Suppressor macrophage (primary cell): ENCODE results near the gene ZNF606.
"Not testable (repeated sequence)": the region's sequence is repeated elsewhere in the genome, so short reads cannot be mapped to it uniquely, and the experiment has no call there.

Experiments used
- DNase-seq, 4 experiments: peaks; one replicate each; pipeline ENCODE4 v3.0.0-alpha.2; 2020 to 2022

ZNF606 gene

DNA sequence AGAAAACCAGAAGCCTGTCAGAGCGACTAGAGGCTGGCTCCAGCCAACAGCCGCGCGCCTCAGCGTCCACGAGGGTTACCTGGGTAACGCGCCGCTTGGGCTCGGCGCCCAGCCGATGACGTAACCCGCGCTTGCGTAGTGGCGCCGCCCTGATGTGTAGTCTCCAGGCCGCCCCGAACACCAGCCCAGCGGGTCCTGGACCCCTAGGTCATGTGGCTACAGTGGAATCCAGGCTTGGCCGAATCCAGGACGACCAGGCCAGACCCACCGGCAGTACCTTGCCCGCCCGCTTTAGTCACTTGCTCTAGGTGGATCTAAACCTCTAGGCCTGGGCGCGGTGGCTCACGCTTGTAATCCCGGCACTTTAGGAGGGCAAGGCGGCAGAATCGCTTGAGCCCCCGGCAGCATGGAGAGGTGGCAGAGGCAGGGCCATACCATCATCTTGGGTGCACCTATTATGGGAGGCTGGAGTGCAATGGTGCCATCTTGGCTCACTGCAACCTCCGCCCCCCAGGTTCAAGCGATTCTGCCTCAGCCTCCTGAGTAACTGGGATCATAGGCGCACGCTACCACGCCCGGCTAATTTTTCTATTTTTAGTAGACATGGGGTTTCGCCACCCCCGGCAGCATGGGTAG is 7.2 kb upstream of the ZNF606 start:
- DNase-seq = peak; percentile 71 to 86 (median 77)

DNA sequence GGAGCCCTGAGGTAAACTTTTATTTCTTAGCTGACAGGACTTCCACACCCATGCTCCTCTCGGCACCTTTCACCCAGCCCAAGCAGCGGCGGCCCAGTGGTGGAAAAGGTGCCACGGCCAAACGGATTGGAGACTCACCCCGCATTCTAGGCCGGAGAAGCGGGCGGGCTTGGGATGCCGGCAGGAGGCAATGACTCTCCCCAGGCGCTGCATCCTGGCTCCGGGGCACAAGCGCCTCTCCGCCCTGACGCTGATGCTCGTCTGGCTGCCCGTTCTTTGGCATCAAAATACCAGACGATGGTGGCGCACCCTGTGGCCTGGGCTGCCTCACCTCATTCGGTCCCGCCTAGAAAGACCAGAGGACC is 6.7 kb upstream of the ZNF606 start:
- DNase-seq = no peak

DNA sequence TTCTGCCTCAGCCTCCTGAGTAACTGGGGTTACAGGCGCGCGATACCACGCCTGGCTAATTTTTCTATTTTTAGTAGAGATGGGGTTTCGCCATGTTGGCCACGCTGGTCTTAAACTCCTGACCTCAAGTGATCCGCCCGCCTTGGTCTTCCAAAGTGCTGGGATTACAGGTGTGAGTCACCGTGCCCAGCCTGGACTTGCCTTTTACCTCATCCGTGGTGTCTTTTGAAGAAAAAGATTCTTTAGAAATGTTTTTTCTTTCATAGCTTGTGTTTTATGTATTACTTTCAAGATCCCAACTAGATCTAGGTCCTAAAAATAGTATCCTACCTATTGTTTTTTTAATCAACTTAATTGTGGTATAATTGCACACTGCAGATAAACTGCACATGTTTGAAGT is 6.3 kb upstream of the ZNF606 start:
- not testable (repeated sequence) for DNase-seq

DNA sequence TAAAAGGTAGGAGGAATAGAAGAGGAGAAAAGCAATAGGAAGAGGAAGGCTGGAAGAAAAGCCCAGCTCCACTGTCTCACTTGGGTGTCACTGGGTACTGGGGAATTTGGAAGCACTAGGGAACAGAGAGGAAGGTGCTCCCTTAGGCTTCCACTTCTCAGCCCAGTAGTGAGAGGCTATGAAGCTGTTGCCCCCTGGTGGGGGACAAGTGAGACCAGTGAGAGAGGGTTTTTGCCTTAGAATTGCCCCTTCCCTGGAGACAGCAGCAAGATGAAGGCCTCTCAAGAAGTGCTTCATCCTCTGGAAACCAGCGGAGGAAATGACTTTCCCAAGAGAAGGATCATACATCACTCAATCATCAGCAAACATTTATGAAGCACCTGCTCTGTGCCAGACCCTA is 4.7 kb upstream of the ZNF606 start:
- peak in 1 of 4 experiments; percentile 3 for DNase-seq

DNA sequence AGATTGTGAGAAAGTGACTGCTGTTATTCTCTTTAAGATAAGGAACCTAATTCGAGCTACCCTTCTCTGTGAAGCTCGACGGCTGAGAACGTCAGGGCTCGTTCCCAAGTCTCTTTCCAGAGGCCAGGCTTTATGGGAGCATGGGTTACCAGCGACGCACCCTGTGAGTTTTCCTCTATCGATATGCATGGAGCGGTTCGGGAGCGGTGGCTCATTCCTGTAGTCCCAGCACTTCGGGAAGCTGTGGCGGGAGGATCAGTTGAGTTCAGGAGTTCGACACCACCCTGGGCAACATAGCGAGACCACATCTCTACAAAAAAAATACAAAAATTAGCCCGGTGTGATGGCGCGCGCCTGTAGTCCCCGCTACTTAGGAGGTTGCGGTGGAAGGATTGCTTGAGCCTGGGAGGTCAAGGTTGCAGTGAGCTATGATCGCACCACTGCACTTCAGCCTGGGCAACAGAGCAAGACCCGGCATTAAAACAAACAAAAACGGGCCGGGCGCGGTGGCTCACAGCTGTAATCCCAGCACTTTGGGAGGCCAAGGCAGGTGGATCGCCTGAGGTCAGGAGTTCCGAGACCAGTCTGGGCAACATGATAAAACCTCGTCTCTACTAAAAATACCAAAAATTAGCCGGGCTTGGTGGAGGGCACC is 681 bp upstream of the ZNF606 start:
- no peak for DNase-seq

DNA sequence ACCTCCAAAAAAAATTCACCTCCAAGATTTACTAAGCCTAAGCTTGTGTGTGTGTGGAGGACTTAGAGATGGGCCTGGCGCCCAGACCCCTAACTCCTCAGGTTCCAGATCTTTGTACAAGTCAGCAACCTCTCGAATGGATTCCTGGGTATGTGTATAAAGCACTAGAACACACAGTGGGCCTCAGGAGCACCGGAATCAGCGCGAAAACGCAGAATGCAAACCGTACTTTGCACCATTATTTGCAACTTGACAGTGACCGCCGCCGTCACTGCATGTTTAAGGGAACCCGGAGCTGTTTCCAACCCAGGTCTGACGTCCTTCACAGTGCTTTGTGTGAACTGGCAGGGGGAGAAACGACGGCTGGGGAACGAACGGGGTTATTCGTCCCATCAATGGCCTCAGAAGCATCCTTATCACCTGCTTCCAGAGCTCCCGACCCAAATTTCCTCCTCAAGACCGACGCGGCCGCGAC is 688 bp downstream of the ZNF606 start:
- peak in 2 of 4 experiments; percentile 24 to 28 for DNase-seq

DNA sequence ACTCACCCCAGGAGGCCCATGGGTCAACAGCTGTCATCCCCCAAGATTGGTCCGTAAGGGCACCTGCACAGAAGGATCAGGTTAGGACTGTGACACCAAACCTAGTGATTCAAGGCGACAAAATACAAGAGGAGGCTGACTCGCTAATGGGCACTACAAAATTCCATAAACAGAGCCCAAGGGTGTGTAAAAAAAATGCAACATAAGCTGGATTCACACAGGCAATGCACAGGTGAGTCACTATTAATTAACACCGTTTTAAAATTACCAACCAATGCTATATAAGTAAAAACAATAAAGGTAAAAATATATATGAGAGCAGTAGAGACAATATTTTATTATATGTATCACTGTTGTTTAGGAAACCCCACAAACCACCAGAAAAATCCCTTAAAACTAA is 1.9 kb downstream of the ZNF606 start:
- DNase-seq = no peak

DNA sequence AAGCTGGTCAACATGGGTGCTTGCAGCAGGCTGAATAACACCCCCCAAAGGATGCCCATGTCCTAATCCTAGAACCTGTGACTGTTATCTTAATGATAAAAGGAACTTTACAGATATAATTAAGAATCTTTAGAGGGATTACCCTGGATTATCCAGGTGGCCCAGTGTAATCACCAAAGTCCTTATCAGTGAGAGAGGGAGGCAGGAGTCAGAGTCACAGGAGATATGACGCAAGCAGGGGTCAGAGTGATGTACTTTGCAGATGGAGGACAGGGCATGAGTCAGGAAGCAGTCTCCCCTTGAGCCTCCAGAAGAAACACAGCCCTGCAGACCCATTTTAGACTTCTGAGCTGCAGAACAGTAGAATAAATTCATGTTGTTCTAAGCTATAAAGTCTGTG is 9.8 kb downstream of the ZNF606 start:
- DNase-seq = no peak

DNA sequence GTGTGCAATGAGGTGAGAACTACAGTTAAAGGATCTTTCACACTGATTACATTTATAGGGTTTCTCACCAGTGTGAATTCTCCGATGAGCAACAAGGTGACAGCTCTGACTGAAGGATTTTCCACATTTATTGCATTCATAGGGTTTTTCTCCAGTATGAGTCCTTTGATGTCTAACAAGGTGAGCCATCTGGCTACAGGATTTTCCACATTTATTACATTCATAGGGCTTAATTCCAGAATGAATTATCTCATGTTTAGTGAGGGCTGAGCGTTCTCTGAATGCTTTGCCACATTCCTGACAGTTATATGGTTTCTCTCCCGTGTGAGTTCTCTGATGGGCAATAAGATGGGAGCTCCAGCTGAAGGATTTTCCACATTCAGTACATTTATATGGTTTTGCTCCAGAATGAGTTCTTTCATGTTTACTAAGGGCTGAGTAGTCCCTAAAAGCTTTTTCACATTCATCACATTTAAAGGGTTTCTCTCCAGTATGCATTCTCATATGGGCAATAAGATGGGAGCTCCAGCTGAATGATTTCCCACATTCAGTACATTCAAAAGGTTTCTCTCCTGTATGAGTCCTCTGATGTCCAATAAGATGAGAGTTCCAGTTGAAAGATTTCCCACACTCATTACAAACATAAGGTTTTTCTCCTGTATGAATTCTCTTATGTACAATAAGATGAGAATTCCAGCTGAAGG is 23.9 kb downstream of the ZNF606 start:
- DNase-seq = peak in 2 of 4 experiments; percentile 4 to 5

DNA sequence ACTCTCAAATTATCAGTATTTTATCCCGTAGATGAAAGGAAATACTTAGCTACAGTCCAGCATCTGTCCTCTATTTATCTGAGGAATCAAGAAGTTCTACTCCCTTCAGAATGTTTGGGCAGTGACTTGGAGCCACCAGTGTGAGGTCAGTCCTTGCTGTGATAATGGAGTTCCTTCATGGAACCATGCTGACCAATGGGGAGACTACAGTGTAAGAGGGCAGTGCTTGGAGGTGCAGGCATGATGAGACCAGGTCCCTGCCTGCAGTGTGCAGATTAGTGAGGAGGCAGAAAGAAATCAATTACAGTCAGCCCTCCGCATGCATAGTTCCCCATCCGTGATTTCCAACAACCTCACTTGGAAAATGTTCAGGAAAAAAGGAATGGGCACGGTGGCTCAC is 28.2 kb downstream of the ZNF606 start, which contains the start of gene C19orf18:
Gene C19orf18, minus strand, starts transcription at position 101 of the 400 bp plus-strand sequence. CDS start 102 bp downstream, outside the sequence.
- DNase-seq = no peak

DNA sequence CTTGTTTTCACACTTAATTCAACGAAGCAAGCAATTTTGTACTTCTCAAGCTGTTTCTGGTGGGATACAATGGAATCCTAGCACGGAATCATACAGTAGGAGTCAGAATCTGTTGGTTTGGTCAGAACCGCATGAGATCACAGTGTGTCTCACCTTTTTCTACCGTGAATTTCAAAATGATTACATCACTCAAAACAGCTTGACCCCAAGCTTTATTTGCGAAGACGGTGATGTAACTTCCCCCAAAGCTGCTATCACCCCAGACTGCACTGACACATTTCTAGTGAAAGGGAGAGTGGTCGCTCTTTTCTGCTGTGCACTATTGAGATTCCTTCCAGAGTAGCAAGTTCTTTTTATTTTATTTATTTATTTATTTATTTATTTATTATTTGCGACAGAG is 37.9 kb downstream of the ZNF606 start:
- DNase-seq = no peak

DNA sequence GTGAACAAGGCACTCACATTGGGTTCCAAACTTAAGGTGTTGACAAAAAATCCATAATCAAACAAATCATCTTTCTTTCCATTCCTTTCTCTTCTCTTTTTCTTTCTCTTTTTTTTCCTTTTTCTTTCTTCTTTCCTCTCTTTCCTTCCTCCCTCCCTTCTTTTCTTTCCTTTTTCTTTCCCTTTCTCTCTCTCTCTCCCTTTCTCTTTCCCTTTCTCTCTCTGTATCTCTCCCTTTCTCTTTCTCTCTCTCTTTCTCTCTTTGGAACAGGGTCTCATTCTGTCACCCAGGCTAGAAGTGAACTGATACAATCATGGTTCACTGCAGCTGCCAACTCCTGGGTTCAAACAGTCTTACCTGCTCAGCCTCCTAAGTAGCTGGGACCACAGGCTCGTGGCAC is 40.8 kb downstream of the ZNF606 start:
- DNase-seq = no peak

DNA sequence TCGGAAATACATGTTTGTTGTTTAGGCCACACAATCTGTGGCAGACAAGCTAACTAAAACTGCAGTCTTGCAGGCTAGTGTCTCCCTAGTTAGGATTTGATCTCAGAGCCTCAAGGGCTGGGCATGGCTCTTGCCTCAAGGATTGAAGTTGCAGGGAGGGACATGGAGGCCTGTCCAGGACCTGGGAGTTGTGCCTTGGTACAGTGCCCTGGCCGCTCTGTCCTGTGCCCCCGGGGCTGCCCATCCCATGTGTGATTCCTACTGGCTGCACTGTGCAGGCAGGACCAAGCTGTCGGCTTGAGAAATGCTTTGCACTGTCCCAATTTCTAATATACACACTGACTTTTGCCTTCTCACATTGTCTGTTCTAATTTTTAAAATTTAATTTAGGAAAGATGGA is 47.6 kb downstream of the ZNF606 start:
- no peak for DNase-seq

DNA sequence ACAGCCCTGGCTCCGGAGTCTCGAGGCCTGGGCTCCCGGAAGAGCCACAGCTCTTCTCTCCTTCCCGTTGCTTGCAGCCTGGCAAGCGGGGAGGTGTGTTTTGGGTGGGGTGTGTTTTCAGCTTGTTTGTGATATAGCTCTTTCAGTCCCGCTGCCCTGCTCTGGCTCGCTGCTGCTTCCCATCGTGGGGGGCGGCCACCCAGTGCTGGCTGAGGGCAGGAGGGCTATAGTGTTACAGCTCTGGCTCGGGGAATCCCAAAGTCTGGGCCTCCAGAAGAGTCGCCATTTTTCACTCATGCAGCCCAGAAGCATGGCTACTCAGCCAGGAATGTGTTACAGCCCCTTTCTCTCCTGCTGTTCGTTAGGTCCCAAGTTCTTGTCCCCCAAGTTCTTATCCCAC is 52.9 kb downstream of the ZNF606 start:
- no peak for DNase-seq

DNA sequence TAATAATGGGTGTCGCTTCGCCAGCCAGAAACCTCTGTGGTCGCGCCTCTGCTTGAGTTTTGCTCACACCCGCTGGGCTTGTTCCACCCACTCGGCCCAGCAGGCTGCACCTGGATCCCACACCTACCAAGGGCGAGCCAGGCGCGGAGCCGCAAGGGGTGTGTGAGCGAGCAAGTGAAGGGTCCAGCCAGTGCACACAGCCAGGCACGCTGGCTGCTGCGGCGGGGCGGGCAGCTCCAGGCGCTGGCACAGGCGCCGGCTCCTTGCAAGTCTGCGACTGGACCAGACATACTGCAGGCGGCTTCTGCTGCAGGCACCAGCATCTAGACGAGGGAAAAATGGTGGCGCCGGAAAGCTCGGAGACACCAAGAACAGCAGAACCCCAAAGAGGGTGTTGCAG is 53.3 kb downstream of the ZNF606 start:
- DNase-seq = no peak

DNA sequence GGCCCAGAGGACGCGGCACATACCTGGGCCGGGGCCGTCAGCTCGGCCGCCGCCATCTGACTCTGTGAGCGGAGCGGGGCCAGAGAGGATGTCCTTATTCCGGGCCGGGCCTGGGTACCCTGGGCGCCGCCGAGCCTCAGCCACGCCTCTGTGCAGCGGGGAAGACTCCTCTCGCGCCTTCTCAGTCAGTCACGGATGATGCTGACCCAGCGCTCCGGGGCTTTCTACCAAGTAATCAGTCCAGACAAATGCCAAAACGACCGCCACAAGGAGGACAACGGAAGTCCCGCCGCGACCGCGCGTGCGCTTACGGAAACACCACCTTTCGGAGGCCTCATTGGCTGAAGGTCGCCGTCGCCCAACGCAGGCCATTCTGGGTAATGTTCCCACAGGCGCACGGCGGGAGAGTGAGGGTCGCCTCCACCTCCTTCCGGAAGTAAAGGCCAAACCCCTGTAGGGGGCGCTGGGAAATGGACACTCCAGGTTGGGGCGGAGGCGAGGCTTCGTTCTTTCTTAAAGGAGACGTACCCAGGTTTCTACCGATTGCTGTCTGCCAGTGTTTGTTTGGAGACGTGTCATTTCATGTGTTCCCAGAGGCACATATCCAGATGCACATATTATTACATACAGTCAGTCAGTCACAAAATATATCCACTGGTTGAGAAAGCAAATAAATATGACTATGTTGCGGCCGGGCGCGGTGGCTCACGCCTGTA is 55.0 kb downstream of the ZNF606 start, which contains the start of gene ZNF256:
Gene ZNF256, minus strand, starts transcription at position 288 of the 716 bp plus-strand sequence. Its CDS starts 232 bp downstream, at position 56.
- DNase-seq = peak; percentile 91 to 96 (median 94)

DNA sequence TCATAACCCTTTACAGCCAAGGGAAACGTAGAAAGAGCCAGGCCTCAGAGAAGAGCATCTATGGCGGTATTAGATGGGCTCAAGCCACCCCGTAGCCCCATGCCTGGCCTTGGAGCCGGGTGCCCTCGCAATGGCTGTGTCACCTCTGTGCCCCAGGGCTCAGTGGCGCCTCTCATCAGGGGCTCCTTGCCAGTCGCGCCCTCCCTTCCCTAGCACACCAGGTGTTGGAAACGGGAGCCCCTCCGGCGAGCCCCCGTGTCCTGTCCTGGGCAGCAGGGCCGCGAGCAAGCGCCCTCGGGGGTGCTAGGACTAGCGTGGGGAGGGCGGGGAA is 55.6 kb downstream of the ZNF606 start:
- DNase-seq = peak in 1 of 4 experiments; percentile 4

DNA sequence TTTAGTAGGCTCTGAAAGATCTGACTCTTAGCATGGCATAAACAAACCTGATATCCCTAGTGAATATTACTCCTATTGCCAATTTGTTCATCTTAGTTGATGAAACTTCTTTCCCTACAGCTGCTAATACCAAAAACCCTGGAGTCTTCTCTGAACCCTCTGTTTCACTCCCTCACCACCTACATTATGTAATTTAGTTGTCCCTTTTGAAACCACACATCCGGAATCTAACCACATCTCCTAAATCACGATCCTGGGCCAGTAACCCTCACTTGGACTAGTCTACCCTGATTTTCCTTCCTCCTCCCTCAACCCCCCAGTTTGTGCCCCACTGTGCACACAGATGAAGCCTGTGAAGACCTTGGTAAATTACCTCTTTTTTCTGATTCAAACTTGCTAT is 56.3 kb downstream of the ZNF606 start:
- DNase-seq = no peak

DNA sequence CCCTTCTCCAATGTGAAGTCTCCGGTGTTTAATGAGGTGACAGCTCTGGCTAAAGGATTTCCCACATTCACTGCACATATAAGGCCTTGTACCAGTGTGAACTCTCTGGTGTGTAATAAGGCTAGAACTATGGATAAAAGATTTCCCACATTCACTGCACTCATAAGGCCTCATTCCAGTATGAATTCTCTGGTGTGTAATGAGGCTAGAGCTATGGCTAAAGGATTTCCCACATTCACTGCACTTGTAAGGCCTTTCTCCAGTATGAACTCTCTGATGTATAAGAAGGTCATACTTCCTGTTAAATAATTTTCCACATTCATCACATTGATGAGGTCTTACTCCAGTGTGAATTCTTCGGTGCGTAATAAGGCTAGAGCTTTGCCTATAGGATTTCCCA is 61.0 kb downstream of the ZNF606 start:
- no peak for DNase-seq

DNA sequence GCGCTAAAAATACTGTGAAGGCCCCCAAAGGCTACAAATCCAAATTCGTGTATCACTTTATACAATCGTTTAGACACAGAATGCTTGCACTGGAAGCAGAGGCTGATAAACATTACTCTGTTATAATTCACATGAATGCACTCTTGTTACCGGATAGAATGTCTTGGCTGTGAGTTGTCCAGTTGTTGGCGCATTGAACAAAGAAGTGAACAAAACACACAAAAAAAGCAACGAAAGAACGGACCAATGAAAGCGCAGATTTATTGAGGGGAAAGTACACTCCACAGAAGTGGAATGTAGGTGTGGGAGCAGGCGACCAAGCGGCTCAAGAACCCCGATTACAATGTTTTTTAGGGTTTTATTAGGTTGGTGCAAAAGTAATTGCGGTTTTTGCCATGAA is 66.9 kb downstream of the ZNF606 start:
- no peak for DNase-seq

DNA sequence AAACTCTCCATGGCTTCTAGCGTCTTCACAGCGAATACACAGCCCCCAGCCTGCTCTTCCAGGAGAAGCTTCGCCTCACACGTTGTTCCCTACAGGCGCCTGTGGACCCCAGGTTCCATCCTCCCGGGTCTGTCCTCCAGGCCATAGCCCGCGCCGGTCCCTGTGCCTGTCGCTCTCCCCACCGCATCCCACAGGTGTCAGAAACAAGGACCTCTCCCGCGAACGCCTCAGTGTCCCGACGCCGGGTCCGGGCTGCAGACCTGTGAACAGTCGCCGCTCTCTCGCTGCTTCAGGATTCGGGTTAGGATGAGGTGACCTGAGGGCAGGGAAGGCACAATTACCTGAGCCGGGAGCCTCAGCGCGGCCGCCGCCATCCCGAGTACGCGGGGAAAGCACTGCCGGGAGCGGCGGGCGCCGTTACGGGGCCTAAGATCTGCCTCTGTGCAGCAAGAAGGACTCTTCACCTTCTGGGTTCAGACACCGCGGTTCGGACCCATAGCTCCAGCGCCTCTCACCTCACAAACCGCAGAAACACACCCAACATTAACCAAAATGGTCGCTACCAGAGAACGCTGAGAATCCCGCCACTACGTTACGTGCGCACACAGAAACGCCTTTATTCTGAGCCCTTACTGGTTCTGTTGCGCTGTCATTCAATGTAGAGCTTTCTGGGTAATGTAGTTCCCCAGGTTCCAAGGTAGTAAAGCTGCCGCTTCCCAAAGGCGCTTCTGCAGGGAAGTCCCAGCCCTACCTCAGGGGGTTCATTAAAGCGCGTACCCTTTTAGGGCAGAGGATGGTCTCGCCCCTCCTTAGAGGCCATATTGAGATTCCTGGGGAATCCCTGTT is 67.6 kb downstream of the ZNF606 start, which contains the start of gene ZNF418:
Gene ZNF418, minus strand, starts transcription at position 583 of the 846 bp plus-strand sequence. CDS start 1,580 bp downstream, outside the sequence.
- peak; percentile 71 to 81 (median 79) for DNase-seq

DNA sequence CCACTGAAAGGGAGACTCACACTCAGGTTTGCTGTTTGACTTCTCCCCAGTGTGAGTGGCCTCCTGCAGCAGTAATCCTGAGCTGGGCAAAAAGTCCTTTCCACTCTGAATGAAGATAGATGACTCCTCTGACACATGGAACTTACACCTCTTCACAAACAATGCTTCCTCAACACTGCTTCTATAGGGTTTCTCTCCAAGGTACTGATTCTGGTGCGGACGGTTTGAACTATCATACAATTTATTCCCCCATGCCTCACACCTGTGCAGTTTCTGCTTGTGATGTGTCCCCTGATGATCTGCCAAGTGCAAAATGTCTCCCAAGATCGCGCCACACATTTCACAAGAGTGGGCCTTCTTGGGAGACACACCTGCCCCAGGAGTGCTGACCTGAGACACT is 75.0 kb downstream of the ZNF606 start:
- DNase-seq = no peak
